HG03097 (cell line): ENCODE measurements around the gene TXNL4A.
"Not testable (repeated sequence)": the region's sequence is repeated elsewhere in the genome, so short reads cannot be mapped to it uniquely, and the experiment has no call there.

Experiments
- ATAC-seq: cut with Tn5 transposase; IDR thresholded peaks from one replicate; pipeline ENCODE4 v1.9.1; 2021; ENCODE audit not compliant: unreplicated experiment, low FRiP score

TXNL4A gene

DNA sequence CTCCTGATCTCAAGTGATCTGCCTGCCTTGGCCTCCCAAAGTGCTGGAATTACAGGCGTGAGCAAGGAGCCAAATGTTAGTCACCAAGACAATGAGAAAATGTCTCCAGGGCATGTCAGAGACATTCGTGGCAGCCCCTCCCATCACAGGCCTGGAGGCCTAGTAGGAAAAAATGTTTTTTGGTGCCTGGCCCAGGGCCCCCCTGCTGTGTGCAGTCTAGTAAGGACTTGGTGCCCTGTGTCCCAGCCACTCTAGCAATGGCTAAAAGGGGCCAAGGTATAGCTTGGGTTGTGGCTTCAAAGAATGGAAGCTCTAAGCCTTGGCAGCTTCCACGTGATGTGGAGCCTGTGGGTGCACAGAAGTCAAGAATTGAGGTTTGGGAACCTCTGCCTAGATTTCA is 12.5 kb upstream of the TXNL4A start:
- ATAC-seq: no peak

DNA sequence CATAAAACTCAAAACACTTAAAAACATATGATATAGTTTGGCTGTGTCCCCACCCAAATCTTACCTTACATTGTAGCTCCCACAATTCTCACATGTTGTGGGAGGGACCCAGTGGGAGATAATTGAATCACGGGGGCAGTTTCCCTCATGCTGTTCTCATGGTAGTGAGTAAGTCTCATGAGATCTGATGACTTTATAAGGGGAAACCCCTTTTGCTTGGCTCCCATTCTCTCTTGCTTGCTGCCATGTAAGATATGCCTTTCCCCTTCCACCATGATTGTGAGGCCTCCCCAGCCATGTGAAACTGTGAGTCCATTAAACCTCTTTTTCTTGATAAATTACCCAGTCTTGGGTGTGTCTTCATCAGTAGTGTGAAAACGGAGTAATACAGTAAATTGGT is 11.3 kb upstream of the TXNL4A start:
- not testable (repeated sequence) for ATAC-seq

DNA sequence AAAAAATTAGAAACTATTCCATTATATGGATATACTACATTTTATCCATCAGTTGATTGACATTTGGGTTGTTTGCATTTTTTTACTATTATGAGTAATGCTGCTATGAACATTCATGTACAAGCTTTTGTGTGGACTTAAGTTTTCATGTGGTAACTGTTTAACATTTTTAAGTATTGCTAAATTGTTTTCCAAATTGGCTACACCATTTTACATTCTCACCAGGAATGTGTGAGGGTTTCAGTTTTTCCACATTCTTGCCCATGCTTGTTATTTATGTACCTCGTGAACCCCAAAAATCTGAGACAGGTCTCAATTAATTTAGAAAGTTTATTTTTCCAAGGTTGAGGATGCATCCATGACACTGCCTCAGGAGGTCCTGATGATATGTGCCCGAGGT is 3.1 kb upstream of the TXNL4A start:
- ATAC-seq: no peak

DNA sequence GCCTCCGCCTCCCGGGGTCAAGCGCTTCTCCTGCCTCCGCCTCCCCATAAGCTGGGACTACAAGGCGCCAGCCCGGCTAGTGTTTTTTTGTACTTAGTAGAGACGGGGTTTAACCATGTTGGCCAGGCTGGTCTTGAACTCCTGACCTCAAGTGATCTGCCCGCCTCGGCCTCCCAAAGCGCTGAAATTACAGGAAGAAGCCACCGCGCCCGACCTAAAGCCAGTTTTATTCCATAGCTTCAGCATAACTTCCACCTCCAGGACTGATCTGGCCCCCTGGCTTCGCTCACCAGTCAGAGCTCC is 783 bp upstream of the TXNL4A start:
- ATAC-seq: no peak

DNA sequence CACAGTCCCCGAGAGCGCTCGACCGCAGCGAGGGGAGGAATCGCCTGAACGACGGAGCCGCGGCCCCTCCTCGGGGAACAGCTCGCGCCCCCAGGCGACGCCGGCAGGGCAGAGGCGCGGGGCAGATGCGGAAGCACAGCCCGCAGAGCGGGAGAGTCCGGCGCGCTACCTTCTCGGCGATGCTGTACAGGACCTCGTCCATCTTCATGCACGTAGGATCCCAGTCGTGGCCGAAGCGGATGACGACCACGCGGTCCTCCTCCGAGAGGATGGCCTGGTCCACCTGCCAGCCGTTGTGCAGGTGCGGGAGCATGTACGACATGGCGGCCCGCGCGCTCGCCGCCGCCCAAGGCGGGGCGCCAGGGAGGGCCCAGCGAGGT is 302 bp downstream of the TXNL4A start:
- peak; percentile 46 for ATAC-seq

DNA sequence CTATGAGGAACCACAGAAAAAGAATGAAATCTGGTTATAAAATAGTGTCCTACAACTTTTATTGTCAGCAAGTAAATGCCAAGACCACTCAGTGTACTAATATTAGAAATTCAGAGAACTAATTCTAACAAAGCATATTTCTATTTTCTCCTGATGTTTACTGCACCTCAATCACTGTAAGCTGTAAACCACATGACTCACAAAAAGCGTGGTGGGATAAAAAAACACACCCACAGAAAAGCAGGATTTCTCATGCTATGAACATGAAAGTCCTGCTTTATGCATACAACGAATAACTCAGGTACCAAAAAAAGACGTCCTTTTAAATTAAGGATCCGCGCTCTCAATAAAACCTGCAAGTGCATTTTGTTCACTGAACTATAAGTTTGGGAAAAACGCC is 797 bp downstream of the TXNL4A start:
- no peak for ATAC-seq

DNA sequence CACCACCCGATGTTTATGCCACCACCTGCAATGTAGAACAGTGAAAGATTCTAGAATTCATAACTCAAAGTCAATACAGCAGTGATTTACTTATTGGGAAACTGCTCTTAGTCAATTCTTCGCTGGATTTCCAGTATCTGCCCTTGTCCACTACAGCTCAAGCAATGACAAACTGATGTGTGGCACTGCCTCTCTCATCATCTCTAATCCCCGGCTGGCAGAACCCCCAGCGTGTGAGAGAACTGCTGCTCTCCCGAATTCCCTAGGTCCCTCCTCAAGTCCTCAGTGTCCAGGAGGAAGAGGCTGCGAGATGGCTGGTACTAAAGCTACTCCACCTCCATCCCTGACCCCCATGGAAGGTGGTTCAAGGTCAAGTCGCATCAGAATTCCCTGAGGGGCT is 1.6 kb downstream of the TXNL4A start:
- ATAC-seq: no peak

DNA sequence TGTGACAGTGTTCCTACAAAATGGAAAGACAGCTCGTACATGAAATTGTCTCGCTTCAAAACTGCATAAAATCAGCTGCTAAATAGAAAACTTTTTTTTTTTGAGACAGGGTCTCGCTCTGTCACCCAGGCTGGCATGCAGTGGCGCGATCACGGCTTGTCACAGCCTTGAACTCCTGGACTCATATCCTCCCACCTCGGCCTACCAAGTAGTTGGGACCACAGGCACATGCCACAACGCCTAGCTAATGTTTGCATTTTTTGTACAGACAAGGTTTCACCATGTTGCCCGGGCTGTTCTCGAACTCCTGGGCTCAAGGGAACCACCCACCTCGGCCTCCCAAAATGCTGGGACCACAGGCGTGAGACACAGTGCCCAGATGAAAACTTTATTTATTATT is 3.2 kb downstream of the TXNL4A start:
- ATAC-seq: no peak

DNA sequence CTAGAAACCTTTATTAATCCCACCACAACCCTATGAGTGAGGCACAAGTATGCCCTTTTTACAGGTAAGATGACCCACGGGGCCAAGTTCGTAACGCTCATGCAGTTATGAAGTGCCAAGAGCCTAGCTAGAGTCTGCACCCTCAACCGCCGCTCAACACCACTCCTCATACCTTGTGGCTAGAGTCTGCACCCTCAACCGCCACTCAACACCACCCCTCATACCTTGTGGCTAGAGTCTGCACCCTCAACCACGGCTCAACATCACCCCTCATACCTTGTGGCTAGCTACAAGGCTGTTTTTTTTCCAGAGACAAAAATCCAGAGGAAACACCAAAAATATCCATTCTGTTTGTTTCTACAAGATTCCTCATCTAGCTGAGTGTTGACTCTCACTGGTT is 4.6 kb downstream of the TXNL4A start:
- no peak for ATAC-seq

DNA sequence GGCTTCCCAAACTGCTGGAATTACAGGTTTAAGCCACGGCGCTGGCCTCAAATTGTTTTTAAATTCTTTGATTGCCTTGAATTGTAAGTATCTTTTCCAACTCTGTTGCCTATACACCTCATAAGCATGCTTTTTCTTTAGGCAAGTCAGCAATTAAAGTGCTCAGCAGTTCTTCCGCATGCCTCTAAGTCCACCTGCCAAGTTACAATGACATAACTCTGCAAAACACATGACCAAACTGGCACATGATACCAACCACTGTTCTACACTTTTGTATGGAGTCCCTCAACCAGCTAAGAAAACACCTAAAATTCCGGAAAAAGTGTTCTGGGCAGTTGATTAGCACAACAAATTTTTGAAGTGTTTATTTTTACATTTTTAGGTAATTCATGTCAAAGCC is 5.1 kb downstream of the TXNL4A start:
- ATAC-seq: no peak

DNA sequence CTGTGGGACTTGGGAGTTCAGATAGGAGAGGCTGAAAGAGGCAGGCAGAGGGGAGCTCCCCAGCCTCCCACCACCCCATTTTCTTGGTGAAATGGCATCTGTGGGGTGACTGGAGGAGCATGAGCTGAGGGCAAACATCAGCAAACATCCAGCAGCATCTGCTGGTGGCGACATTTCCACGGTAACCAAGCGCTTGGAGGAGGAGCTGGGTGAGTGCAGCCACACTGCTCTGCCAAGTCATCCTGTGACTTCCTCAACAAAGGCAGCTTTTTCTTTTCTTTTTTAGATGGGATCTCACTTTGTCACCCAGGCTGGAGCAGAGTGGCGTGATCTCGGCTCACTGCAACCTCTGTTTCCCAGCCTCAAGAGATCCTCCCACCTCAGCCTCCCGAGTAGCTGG is 5.6 kb downstream of the TXNL4A start:
- no peak for ATAC-seq

DNA sequence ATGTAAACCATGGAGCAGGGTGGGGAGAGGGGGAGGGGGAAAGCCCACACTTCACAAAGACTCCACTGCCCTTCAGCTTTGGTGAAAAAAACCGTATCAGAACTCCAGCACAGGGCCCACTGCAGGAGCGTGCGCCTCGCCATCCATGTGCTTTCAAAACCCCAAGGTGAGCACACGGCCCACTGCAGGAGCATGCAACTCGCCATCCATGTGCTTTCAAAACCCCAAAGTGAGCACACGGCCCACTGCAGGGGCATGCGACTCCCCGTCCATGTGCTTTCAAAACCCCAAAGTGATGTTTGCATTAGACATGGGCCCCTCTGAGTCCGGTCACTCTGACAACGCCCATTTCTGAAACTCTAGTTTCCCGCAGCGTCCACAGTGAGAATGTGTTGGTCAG is 7.8 kb downstream of the TXNL4A start:
- ATAC-seq: no peak

DNA sequence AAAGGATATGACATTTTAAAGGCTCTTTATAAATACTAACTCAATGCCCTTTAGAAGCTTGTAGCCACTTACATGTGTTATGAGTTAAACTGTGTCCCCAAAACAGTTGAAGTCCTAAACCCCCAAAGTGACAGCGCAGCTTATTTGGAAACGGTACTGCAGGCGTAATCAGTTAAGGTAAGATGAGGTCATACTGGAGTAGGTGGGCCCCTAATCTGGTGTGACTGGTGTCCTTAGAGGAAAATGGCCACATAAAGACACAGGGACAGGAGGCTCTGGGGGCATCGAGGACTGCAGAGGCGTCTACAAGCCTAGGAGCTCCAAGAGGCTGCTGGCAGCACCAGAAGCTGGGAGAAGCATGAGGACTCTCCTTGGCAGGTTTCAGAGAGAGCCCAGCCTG is 8.5 kb downstream of the TXNL4A start:
- ATAC-seq: no peak

DNA sequence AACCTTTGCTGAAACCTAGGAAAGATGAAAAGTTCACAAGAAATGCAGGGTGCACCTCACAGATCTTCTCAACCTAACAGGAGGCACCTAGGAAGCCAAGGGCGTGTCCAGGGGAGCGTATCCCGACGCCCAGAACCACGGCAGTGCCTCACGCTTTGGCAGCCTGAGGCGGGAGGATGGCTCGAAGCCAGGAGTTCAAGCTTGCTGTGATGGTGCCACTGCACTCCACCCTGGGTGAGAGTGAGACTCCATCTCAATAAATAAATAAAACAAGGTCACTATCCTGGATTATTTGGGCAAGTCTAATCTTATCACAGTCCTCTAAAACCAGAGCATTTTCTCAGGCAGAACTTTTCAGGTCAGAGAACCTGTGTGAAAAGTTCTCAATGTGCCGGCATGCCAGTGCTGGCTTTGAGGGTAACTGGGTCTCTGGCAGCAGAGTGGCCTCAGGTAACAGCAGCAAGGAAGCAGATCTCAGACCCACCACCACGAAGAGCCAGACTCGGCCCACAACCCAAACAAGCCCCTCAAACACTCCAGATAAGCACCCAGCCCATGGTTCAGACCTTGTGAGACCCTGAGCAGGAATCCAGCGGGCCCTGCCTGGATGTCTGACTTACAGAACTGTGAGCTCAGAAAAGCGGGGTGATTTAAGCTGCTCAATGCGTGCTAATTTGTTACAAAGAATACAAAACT is 12.2 kb downstream of the TXNL4A start:
- ATAC-seq: no peak

DNA sequence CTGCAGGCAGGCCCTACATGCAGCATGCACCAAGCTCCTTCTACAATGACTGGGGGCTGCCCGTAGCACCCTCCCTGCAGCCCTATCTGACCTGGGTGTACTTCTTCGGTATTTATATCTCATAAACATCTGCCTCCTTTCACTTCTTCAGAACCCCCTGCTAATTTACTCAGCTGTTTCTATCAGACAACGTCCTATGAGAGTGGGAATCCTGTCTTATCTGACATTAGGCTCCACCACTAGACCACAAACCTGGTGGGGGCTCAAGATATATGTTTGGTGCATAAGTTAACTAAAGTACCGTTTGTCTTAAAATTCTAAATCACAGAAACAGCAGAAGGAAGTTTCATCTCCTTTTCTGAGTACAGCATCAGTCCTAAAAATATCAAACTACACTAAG is 13.3 kb downstream of the TXNL4A start:
- ATAC-seq: no peak

DNA sequence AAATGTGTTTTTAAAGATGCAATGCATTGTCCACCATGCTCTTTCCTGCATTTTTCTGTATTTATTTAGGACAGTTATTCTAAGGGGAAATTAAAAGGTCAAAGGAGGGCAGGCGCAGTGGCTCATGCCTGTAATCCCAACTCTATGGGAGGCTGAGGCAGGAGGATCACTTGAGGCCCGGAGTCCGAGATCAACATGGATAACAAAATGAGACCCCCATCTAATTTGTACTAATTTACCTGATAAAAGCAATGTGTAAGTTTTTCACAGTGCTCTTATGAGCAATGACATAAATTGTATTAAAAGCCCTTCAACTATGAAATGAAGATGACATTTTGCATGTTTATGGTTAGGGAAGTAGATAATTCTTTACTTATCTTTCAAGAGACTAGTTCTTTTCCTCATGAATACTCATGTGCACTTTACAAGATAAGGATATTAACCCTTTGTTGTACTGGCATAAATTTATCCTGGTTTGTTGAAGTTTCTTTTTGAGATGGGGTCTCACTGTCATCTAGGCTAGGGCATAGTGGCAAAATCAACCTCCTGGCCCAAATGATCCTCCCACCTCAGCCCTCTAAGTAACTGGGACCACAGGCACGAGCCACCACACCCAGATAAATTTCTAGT is 14.2 kb downstream of the TXNL4A start:
- no peak for ATAC-seq

DNA sequence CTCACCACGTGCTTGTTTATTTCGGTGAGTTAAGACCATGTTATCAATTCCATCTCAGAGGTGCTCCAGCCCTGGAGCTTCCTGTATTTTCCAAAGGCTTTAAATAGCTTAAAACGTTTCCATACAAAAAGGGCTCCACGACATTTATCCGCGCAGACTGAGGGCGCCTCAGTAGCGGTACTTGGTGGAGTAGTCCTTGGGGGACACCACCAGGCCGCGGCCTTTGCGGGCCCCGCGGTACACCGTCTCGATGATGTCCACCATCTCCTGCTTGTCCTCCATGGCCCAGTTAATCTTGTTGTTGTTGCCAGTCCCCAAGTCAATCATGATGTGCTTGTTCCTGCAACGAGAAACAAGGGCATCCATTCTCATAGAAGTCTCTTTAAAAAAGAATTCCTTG is 14.8 kb downstream of the TXNL4A start:
- no peak for ATAC-seq

DNA sequence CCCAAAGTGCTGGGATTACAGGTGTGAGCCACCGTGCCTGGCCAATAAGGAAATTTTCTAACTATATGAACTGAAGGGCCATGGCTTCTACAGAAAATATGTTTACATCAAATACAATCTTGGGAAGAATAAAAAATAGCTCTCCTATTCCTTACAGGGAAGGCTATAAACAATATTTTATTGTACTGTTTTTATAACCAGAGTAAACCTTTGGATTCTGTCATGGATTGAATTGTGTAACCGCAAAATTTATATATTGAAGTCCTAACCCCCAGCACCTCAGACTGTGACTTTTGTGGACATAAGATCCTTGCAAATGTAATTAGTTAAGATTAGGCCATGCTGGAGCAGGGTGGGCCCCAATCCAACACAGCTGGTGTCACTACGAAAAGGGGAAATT is 15.6 kb downstream of the TXNL4A start:
- no peak for ATAC-seq

DNA sequence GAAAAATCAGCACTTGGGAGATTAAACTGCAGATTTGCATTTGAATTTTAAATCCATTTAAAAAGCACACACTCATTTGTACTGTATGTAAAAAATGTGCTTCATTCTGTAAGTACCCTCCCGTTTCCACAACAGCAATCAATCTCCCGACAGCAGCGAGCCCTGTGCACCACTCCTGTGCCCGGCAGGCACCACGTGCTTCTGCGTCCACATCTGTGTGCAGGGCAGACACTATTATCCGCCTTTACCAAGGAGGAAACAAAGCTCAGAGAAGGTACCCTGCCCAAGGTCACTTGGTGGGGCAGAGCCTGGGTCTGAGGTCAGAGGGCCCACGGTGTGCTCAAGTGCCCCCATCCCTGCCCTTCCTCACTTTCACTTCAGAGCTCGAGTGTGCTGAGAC is 16.4 kb downstream of the TXNL4A start:
- no peak for ATAC-seq

DNA sequence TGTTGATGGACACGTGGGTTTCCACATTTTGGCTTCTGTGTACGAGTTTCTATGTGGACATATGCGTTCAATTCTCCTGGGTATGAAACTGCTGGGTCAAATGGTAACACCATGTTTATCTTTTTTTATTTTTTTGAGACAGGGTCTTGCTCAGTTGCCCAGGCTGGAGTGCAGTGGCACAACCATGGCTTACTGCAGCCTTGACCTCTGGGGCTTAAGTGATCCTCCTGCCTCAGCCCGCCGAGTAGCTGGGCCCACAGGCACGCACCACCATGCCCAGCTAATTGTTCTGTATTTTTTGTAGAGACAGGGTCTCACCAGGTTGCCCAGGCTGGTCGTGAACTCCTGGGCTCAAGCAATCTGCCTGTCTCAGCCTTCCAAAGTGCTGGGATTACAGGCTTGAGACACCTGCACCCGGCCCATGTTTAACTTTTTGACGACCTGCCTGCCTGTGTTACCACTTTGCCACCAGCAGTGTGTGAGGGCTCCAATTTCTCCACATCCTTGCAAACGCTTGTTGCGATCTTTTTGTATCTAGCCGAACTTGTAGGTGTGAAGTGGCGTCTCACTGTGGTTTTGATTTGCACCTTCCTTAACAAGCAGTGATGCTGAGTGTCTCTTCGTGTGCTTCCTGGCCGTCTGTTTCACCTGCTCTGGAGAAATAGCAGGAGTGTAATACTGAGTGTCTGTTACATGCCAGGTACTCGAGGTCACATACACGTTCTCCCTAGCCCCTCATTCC is 17.0 kb downstream of the TXNL4A start:
- ATAC-seq: no peak

DNA sequence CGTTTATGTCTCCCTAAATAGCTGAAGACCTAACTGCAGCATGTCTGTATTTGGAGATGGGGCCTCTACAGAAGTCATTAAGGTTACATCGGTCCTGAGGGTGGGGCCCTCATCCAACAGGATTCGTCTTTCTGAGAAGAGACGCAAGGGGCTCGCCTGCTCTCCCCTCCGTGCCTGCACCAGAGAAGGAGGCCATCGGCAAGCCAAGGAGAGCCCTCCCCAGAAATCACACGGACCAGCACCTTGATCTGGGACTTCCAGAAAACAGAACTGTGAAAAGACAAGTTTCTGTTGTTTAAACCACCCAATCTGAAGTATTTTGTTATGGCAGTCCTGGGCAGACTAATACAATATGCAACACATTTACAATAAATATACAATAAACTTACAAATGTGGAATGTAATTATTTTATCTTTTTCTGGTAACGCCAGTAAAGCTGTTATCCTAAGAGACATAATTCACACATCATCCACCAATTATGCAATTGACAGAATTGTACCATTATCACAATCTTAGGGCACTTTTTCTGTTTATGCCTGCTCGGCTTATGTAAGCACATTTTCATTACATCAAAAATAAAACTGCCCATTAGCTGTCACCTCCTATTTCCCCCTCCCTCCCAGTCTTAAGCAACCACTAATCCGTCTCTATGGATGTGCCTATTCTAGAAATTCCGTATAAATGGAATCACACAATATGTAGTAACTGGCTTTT is 17.8 kb downstream of the TXNL4A start:
- ATAC-seq: no peak
